Activated T-cell treated with anti-CD3 and anti-CD28 coated beads for 1 hour (primary cell): ENCODE results near the gene APOC4.
"Not testable (repeated sequence)": the region's sequence is repeated elsewhere in the genome, so short reads cannot be mapped to it uniquely, and the experiment has no call there.

ENCODE experiments used
- DNase-seq: peaks from one replicate; pipeline ENCODE4 v3.0.0-alpha.2; 2020; ENCODE audit warnings: low read depth

APOC4 gene

GRCh38 chr19:44958090-44958489, 16.1 kb downstream of the APOC4 start:
- DNase-seq, result no peak

- no peak for DNase-seq
Measured at GRCh38 chr19:44959691-44960090, 17.7 kb downstream of the APOC4 start.

- no peak for DNase-seq
Measured at GRCh38 chr19:44960906-44961728, 19.1 kb downstream of the APOC4 start.

GRCh38 chr19:44961821-44962220, 19.8 kb downstream of the APOC4 start:
- no peak for DNase-seq

- no peak for DNase-seq
Measured at GRCh38 chr19:44968118-44968517, 26.1 kb downstream of the APOC4 start.

DNA sequence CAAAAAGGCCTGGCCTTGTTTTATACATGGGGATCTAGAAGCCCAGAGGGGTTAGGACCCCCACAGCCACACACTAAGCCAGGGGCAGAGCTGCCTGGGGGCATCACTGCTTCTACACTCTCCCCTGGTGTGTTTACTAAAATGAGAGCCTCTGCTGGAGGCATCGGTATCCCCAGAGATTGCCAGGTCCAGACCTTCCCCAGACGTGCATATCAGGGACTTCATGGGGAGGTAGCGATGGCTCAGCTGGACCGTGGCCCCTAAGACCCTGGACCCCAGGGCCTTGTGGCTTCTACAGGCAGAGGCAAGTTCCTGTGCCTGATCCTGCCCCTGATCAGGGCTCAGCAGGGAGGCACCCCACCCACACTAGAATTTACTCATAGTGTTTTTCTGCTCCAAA, 26.6 kb downstream of the APOC4 start:
- DNase-seq, result no peak

DNA sequence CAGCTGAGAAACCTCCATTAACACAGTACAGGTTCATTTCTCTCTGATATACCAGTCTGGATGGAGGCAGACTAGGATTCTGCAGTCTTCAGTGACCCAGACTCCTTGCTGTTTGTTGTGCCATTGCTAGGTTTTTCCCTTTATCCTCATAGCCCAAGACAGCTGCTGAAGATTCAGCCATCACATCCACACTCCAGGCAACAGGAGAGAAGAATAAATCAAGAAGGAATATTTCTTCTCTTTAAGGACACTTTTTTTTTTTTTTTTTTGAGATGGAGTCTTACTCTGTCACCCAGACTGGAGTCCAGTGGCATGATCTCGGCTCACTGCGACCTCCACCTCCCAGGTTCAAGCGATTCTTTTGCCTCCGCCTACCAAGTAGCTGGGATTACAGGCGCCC, 27.4 kb downstream of the APOC4 start:
- DNase-seq, result no peak

- DNase-seq, result not testable (repeated sequence)
Measured at GRCh38 chr19:44971451-44971850, 29.4 kb downstream of the APOC4 start.

DNA sequence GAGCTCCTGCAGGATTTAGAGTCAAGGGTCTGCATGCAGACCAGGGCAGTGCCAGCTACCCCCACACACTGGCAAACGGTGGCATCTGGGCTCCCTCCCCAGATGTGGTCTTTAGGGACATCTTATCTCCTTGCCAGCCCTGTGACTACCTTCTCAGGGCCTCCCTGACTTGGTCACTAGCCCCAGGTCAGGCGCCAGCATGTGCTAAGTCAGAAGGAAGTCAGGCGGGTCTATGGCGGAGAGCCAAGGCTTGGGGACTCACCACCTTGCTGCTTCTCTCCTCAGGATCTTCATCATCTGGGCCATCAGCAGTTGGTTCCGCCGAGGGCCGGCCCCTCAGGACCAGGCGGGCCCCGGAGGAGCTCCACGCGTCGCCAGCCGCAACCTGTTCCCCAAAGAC, 30.8 kb downstream of the APOC4 start:
- DNase-seq, result no peak

- no peak for DNase-seq
Measured at GRCh38 chr19:44973982-44974735, 32.1 kb downstream of the APOC4 start.

DNA sequence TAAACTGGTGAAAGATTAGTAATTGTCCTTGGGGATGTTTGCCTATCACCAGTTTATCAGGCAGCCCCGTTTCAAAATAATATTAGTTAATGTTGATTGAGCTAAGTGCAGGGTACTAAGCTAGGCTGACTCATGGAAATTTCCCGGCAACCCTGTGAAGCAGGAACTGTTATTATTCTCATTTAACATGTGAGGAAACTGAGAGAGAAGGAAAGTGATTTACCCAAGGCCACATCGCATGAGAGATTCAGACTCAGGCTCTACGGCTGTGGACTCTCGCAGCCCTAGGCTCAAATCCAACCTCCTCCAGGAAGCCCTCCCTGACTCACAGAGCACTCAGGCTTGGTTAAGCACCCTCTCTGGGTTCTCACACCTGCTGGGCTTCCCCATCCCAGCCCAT, 32.8 kb downstream of the APOC4 start:
- no peak for DNase-seq

GRCh38 chr19:44975444-44975843, 33.4 kb downstream of the APOC4 start:
- DNase-seq, result no peak

- no peak for DNase-seq
Measured at GRCh38 chr19:44984005-44984404, 42.0 kb downstream of the APOC4 start.

DNA sequence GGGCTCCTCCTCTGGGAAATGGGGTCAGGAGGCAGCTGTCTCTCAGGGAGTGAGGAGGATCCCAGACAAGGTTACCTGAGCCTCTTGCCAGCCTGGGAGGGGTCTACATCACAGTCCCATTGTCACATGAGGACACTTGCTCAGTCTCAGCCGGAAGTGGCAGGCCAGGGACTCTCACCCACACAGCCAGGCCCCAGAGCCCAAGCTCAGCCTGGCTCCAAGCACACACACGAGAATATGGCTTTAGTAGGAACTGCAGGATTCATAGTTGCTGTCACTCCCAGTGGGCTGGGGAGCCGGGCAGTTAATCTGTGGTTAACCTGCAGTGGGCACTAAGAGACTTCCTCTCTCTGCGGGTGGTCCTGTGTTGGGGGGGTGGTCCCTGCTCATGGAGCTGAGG, 43.4 kb downstream of the APOC4 start:
- DNase-seq, result no peak

- no peak for DNase-seq
Measured at GRCh38 chr19:44986389-44986788, 44.4 kb downstream of the APOC4 start.

- DNase-seq, result no peak
Measured at GRCh38 chr19:44987148-44987675, 45.2 kb downstream of the APOC4 start.

- no peak for DNase-seq
Measured at GRCh38 chr19:44988273-44988672, 46.2 kb downstream of the APOC4 start.

DNA sequence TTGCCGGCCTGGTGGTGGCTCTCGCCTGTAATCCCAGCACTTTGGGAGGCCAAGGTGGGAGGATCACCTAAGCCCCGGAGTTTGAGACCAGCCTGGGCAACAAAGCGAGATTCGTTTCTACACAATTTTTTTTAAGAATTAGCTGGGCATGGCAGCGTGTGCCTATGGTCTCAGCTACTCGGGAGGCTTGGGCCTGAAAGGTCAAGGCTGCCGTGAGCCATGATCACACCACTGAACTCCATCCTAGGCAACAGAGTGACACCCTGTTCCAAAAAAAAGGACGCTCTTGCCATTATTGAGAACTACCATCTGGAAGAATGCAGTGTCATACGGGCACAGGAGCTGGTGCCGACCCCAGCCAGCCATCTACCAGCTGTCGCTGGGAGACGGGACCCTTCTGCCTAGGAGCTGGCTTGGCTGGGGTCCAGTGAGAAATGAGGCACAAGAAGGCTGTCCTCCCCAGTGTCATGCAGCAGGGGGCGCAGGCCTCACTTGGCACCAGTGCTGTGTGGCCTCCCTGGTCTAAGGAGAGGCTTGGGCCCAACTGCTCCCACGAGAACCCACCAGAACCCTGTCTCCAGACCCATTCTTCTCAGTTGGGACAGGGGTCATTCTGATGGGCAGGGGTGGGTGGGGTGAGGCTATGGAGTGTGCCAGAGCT, 47.0 kb downstream of the APOC4 start:
- peak; percentile 51 for DNase-seq

DNA sequence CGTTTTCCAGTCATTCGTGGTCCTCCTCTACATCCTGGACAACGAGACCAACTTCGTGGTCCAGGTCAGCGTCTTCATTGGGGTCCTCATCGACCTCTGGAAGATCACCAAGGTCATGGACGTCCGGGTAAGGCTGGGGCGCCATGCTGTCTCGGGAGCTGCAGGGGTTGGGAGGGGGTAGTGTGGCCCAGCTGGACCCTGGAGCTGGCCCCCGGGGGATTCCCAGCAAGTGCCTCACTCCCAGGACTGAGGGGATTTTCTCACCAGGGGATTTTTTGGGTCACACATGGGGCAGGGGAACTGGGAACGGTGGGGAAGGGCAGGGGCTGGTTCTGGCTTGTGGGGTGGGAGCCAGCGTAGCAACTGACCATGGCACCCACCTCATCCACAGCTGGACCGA, 48.4 kb downstream of the APOC4 start:
- no peak for DNase-seq

- DNase-seq, result no peak
Measured at GRCh38 chr19:44990966-44991365, 48.9 kb downstream of the APOC4 start.

GRCh38 chr19:44992336-44993163, 50.5 kb downstream of the APOC4 start:
- no peak for DNase-seq

DNA sequence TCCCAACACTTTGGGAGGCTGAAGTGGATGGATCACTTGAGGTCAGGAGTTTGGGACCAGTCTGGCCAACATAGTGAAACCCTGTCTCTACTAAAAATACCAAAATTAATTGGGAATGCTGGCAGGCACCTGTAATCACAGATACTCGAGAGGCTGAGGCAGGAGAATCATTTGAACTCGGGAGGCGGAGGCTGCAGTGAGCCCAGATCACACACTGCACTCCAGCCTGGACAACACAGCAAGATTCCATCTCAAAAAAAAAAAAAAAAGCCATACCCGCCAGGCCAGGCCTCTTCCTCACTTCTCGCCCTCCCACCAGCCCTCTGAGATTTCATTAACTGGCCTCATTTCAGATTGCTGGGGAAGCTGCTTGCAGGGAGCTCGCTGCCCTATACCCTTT, 51.5 kb downstream of the APOC4 start:
- no peak for DNase-seq
